ENCODE measurements around the gene TMOD3.

- TF ChIP-seq CTCF (IDR thresholded peaks at IDR 0.05) (no peak), POLR2A (IDR thresholded peaks at IDR 0.05) (no peak)
Observed at GRCh38 chr15:51830276-51830806, 888 bp downstream of the TMOD3 start.

Data from esophagus squamous epithelium (tissue), 4 donors.